CD4-positive, alpha-beta T cell treated with Interleukin-6 at 100 ng/mL for 8 hours (primary cell): ENCODE results near the gene LYPD4.

ENCODE experiments used
- DNase-seq: peaks from one replicate; pipeline ENCODE4 v3.0.0-alpha.2; 2020; ENCODE audit warnings: mixed read lengths, low spot score

LYPD4 gene

GRCh38 chr19:41850381-41850780, 5.9 kb upstream of the LYPD4 start:
- DNase-seq: no peak

GRCh38 chr19:41849067-41849466, 4.6 kb upstream of the LYPD4 start:
- no peak for DNase-seq

GRCh38 chr19:41848666-41849065, 4.2 kb upstream of the LYPD4 start:
- DNase-seq: no peak

GRCh38 chr19:41847351-41848105, 3.0 kb upstream of the LYPD4 start:
- DNase-seq: no peak

GRCh38 chr19:41845051-41845590, 638 bp upstream of the LYPD4 start:
- no peak for DNase-seq

- DNase-seq: no peak
Measured at GRCh38 chr19:41845001-41845050, 343 bp upstream of the LYPD4 start, which contains the start of gene DMRTC2. DMRTC2 (plus strand) TSS chr19:41845042; CDS start chr19:41847429, 2,387 bp downstream.

- DNase-seq: no peak
Measured at GRCh38 chr19:41843371-41843770, 1.1 kb downstream of the LYPD4 start.

GRCh38 chr19:41839211-41839610, 5.3 kb downstream of the LYPD4 start:
- DNase-seq: no peak

- DNase-seq: no peak
Measured at GRCh38 chr19:41837981-41838708, 6.3 kb downstream of the LYPD4 start.

GRCh38 chr19:41821003-41821735, 23.3 kb downstream of the LYPD4 start:
- DNase-seq: peak; percentile 48

GRCh38 chr19:41816761-41817160, 27.7 kb downstream of the LYPD4 start:
- no peak for DNase-seq

- no peak for DNase-seq
Measured at GRCh38 chr19:41815301-41815700, 29.2 kb downstream of the LYPD4 start.

- no peak for DNase-seq
Measured at GRCh38 chr19:41813911-41814310, 30.6 kb downstream of the LYPD4 start.

GRCh38 chr19:41811981-41812380, 32.5 kb downstream of the LYPD4 start:
- DNase-seq: no peak

GRCh38 chr19:41811036-41811435, 33.4 kb downstream of the LYPD4 start:
- DNase-seq: no peak

GRCh38 chr19:41810301-41810700, 34.2 kb downstream of the LYPD4 start:
- DNase-seq: no peak

GRCh38 chr19:41808663-41809566, 35.6 kb downstream of the LYPD4 start:
- no peak for DNase-seq

GRCh38 chr19:41807176-41807575, 37.3 kb downstream of the LYPD4 start:
- DNase-seq: no peak

GRCh38 chr19:41804336-41804735, 40.1 kb downstream of the LYPD4 start:
- no peak for DNase-seq

- DNase-seq: no peak
Measured at GRCh38 chr19:41802770-41803169, 41.7 kb downstream of the LYPD4 start.

GRCh38 chr19:41801792-41802211, 42.7 kb downstream of the LYPD4 start:
- no peak for DNase-seq

- DNase-seq: no peak
Measured at GRCh38 chr19:41801031-41801430, 43.5 kb downstream of the LYPD4 start.
